Jurkat, Clone E6-1 (cell line): ENCODE results near the gene SLC9A3.
"Not testable (repeated sequence)": the region's sequence is repeated elsewhere in the genome, so short reads cannot be mapped to it uniquely, and the experiment has no call there.

ENCODE experiments used
- DNase-seq: peaks from one replicate; pipeline ENCODE4 v3.0.0-alpha.2; 2011; ENCODE audit warnings: low read depth, low spot score
- H3K4me3 ChIP-seq: 2 replicates; pipeline ENCODE4 v1.5.1; 2011; ENCODE audit warnings: mild to moderate bottlenecking, low read length, control low read depth, moderate library complexity

Gene SLC9A3

GRCh38 chr5:483434-484140, 40.7 kb downstream of the SLC9A3 start:
- no peak overlapping the region for H3K4me3 ChIP-seq
- DNase-seq, result no peak

DNA sequence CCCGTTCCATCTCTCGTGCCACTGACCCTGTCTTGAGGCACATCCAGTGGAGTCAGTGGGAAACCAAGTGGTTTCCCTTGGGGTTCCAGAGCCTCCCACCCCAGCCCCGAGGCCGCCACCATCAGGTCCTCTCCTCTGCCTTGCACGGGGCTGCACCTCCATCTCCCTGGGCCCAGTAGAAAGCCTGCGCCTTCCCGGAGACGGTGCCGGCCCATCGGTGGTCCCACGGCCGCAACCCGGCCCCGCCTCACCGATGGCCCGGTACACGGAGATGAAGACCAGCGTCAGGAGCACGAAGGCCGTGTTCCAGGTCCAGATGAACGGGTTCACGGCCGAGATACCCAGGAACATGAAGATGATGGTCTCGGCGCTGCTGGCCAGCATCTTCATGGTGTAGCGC, 41.2 kb downstream of the SLC9A3 start:
- no peak for DNase-seq
- no peak overlapping the region for H3K4me3 ChIP-seq

GRCh38 chr5:482506-482905, 41.7 kb downstream of the SLC9A3 start:
- H3K4me3 ChIP-seq, result no peak overlapping the region
- no peak for DNase-seq

DNA sequence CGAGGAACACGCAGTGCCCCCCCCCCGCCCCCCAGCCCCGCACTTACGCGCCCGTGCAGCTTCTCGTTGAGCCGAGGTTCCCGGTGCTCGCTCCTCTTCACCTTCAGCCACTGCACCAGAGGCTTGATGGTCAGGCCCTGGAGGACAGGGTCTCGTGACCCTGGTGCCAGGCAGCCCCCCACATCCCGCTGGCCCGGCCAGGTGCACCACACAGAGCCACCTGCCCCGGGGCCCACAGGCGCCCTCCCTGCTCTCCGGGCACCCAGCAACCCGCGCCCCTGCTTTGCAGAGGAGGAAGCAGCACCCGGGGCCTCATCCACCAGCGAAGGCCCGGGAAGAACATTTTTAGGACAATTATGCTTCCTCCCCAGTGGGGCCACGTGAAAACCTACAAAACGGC, 42.2 kb downstream of the SLC9A3 start:
- no peak overlapping the region for H3K4me3 ChIP-seq
- no peak for DNase-seq

GRCh38 chr5:481347-481746, 42.9 kb downstream of the SLC9A3 start:
- DNase-seq, result no peak
- H3K4me3 ChIP-seq, result no peak overlapping the region

DNA sequence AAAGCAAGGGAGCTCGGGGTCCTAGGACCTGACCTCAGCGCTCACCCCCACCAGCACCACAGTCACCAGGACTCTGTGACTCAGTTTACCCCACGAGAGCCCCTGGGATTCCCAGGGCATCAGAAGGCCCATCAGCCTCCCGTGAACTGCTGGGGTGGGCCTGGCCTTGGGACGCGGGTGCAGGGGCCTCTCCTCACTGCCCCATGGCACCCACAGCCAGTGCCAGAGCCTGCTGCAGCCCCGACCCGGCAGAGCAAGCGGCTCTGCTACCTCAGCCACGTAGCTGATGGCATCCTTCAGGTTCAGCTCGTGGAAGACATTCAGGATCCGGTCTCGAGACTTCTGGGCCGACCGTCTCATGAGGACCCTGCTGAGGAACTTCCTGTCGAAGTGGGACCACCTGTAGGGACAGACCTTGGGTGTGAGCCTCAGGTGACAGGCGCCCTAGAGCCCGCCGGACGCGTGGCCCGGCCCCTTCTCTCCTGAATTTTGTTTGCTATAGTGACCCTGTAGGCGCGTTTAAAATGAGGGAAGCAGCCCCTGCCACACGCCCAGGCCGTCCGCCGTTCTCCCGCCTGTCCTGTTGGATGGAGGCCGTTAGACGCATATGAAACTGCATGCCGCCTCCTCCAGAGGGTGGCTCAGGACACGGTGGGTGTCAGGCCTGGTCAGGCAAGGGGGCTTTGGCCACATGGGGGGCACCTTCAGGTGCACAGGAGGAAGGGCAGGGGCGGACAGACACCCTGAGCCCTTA, 44.5 kb downstream of the SLC9A3 start:
- DNase-seq, result no peak
- no peak overlapping the region for H3K4me3 ChIP-seq

GRCh38 chr5:478982-479535, 45.2 kb downstream of the SLC9A3 start:
- DNase-seq, result no peak
- H3K4me3 ChIP-seq, result no peak overlapping the region

- DNase-seq, result no peak
- H3K4me3 ChIP-seq, result no peak overlapping the region
Observed at GRCh38 chr5:478369-478981, 45.8 kb downstream of the SLC9A3 start.

GRCh38 chr5:477871-478270, 46.4 kb downstream of the SLC9A3 start:
- no peak for DNase-seq
- no peak overlapping the region for H3K4me3 ChIP-seq

DNA sequence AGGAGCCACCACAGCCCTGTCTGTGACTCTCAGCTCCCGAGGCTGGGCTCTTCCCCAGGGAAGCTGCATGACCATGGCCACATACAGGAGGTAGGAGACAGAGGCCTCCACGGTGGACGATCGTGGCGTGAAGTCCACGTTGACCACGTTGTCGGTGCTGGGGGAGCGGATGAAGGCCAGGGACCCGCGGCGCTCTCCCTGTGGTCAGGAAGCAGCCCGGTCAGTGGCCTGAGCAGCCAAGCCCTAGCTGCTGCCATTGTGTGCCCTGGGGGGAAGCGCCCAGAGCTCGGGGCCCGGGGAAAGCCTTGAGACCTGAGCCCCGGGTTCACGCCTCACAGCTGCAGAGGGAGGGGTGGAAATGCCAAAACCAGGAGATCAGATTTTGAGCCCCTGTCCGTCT, 47.0 kb downstream of the SLC9A3 start:
- DNase-seq, result no peak
- no peak overlapping the region for H3K4me3 ChIP-seq

GRCh38 chr5:476814-477175, 47.5 kb downstream of the SLC9A3 start:
- no peak overlapping the region for H3K4me3 ChIP-seq
- DNase-seq, result no peak

DNA sequence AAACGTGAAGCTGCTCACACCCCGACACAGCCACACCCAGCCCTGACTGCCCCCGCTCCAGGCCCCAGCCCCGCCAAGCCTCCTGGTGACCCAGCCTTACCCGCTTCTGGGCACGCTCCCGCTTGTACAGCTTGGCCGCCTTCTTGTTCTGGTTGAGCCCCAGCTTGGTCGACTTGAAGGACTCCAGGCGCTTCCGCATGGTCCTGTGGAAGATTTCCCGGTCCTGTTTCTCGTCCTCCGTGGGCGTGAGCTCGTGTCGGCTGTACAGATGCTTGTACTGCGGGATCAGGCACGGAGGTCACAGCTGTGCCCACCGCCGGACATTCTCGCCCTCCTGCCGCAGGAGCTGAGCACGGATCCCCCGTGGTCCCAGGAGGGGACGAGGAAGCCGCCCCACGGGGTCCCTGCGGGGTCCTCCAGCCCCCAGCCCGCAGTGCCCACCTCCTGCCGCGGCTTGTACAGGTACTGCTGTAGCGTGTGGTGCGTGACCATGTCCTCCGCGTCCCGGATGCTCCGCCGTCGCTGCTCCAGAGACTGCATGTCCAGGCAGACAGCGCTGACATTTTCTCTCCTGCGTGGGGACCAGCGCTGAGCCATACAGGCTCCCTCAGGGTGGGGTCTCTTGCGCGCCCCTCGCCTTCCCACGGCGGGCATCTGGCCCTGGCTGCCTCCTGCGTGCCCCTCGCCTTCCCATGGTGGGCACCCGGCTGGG, 48.0 kb downstream of the SLC9A3 start:
- H3K4me3 ChIP-seq, result no peak overlapping the region
- no peak for DNase-seq

GRCh38 chr5:475704-476101, 48.5 kb downstream of the SLC9A3 start:
- no peak for DNase-seq
- H3K4me3 ChIP-seq, result no peak overlapping the region

GRCh38 chr5:474840-475661, 49.2 kb downstream of the SLC9A3 start:
- no peak overlapping the region for H3K4me3 ChIP-seq

DNA sequence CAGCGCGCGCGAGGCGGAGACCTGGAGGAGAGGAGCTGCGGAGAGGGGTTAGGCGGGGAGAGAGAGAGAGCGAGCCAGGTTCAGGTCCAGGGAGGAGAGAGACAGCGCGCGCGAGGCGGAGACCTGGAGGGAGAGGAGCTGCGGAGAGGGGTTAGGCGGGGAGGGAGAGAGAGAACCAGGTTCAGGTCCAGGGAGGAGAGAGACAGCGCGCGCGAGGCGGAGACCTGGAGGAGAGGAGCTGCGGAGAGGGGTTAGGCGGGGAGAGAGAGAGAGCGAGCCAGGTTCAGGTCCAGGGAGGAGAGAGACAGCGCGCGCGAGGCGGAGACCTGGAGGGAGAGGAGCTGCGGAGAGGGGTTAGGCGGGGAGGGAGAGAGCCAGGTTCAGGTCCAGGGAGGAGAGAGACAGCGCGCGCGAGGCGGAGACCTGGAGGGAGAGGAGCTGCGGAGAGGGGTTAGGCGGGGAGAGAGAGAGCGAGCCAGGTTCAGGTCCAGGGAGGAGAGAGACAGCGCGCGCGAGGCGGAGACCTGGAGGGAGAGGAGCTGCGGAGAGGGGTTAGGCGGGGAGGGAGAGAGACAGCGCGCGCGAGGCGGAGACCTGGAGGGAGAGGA, 49.9 kb downstream of the SLC9A3 start:
- not testable (repeated sequence) for H3K4me3 ChIP-seq

More at GRCh38 chr5:474840-475661, 49.2 kb downstream of the SLC9A3 start:
- DNase-seq, result no peak

GRCh38 chr5:473551-474192, 50.6 kb downstream of the SLC9A3 start:
- no peak for DNase-seq
- peak overlapping the region; percentile 59 for H3K4me3 ChIP-seq

More for the DNA sequence above, 49.9 kb downstream of the SLC9A3 start:
- DNase-seq, result not testable (repeated sequence)

- H3K4me3 ChIP-seq, result peak overlapping the region; percentile 78
- DNase-seq, result peak; percentile 69
Observed at GRCh38 chr5:472656-473550, 51.3 kb downstream of the SLC9A3 start.
